Hepatic stellate cell (primary cell): ENCODE data around the gene CEMIP.
A peak's percentile ranks its signal among the peaks of the same experiment; 100 is the strongest.

ENCODE experiments used
- DNase-seq: peaks from one replicate; pipeline ENCODE4 v3.0.0; 2011; ENCODE audit warnings: low spot score

Gene CEMIP

GRCh38 chr15:80890341-80891005 lies 111.3 kb downstream of the CEMIP start:
- DNase-seq, result peak; percentile 47

DNA sequence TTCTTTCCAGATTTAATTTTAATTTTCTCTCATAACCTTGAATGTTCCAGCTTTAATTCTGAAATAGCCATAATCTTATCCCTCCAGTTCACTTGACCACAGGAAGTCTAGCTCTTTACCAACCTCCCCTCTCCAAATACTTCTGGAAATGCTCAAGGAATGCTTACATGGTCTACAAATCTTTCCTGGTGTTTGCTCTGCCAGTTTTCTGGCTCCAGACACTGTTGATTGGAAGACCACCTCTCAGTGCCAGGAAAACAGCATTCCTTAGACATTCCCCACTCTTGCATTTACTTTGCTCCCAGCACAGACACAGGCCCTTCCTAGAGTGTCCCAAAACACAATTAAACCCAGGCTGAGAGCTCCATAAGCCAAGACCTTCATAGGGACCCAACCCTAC lies 111.8 kb downstream of the CEMIP start:
- no peak for DNase-seq

DNA sequence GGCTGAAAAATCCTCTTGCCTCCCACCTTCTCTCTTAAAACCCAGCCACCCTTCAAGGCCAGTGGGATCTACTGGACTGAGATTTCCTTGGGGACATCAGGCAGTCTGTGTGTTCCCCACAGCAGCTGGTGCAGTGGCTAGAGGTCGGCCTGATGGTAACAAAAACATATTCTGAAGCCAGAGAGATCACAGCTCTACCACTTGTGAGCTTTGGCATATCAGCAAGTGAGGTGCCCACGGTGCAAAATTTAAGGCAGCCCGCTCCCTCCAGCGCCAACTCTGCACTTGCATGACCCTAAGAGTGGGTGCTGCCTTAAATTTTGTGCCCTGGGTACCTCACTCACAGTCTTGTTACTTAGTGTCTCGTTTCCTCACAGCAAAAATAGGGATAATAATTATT lies 113.2 kb downstream of the CEMIP start:
- DNase-seq, result no peak

DNA sequence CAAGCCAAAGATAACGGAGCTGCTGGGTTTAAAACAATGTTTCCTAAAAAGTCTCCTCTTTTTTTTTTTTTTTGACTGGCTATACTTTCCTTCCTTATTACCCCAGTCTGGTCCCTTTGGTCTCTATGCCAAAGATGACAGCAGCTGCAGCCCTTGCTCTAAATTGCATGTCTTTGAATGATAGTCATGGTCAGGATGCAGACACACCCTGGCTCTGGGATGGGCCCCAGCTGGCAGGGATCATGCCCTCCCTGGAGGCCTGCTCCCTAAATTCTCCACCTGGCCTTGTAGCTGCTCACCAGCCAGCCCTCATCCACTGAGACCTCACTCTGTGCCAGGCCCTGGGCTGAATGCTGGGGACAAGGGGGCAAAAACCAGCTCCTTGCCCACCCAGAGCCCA lies 114.6 kb downstream of the CEMIP start:
- no peak for DNase-seq

- no peak for DNase-seq
Observed at GRCh38 chr15:80895091-80895490, 115.9 kb downstream of the CEMIP start.

DNA sequence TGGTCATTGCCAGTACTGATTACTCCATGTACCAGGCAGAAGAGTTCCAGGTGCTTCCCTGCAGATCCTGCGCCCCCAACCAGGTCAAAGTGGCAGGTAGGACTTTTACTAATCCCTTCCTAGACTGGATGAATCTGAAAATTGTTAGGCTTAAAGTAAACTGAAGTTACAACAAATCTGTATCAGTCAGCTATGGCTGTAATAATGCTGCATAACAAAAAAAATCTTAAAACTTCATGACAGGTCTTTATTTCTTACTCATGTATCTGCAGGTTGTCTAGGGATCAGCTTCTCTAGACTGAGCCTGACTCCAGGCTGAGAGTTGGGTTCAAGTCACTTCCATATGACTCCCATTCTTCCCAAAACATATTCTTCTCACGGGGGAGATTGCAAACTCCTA lies 116.8 kb downstream of the CEMIP start:
- DNase-seq, result no peak

DNA sequence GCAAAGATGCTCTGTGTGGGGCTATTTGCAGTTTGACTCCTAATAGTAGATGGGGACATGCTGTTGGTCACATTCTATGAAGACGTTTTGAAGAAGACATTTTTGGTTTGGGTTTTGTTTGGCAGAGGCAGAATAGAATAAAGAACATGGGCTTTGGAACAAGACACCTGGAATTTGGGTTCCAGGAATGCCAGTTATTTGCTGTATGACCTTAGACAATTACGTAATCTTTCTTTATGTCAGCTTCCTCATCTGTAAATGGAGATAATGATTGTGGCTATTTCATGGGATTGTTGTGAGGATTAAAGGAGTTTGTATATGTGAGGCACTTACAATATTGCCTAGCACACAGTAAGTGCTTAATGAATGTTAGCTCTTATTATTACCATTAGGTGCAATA lies 118.9 kb downstream of the CEMIP start:
- DNase-seq, result no peak

- no peak for DNase-seq
Observed at GRCh38 chr15:80902298-80902801, 123.2 kb downstream of the CEMIP start.

DNA sequence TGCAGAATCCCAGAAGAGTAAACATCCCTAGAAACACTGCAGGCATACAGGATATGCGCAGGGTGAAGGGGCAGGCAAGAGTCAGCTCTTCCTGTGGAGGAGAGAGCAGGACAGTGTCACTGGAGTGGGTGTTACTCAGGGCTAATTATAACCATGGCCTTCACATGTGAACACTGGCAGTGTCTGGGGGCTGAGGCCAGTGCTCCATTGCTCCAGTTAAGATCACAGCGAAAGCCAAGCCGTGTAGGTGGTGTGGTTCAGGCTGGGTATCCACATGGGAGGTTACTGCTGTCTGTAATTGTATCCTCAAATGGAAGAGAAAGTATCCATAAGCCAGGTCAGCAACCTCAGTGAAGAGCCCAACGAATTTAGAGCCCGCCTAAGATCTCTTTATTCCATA lies 125.8 kb downstream of the CEMIP start:
- DNase-seq, result no peak

DNA sequence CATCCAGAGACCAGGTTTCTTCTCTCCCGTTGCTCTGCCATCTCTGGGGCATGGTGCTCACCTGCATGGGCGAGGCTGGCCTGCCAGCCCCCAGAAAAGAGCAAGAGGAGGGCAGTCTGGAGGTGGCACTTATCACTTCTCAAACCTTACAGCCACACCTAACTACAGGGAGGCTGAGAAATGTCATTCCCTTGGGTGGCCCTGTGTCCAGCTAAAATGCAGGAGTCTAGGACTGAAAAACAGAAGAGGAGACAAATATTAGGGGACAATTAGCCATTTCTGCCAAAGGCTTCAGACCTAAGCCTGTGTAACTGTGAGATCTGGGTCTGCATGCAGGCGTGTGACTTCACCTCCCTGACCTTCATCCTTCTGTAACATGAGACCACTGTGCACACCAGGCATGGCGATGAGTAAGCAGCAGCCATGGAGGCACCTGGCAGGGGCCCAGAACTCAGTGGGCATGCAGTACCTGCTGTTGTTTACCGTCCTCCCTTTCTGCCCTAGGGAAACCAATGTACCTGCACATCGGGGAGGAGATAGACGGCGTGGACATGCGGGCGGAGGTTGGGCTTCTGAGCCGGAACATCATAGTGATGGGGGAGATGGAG lies 127.1 kb downstream of the CEMIP start:
- DNase-seq, result no peak

GRCh38 chr15:80911821-80912220 lies 132.7 kb downstream of the CEMIP start:
- DNase-seq, result no peak

GRCh38 chr15:80912673-80913072 lies 133.5 kb downstream of the CEMIP start:
- no peak for DNase-seq

DNA sequence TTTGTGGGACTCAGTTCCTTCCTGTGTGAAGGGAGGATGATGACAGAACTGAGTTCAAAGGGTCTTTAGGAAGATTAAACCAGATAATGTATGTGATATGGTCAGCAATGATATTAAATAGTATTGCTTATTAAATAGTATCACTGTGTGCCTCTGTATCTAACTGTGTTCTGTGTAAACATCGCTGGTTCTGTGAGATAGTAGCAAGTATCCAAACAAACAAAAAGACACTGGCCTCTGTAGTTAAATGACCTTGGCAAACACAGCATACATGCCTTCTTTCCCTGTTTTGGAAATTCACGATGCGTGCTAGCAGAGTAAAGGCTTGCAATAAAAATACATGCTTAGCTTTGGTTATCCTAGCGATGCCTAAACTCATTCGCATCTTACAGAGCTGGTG lies 134.4 kb downstream of the CEMIP start:
- DNase-seq, result no peak

DNA sequence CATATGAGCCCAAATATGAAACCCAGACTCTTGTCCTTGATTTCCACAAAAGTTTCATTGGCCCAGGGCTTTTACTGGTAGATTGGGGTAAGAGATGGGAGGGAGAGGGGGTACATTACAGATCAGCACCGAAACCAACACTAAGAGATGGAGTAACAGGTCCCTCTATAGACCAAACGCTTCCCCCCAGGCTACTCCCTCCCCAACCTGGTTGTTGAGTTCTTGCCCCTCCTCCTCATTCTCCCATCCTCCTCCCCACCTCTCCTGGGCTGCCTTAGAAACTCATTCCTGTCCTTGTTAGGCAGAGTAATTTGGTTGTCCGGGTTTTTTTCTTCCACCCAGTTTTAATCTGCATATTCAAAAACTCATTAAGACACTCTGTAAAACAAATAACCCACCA lies 136.3 kb downstream of the CEMIP start:
- no peak for DNase-seq

DNA sequence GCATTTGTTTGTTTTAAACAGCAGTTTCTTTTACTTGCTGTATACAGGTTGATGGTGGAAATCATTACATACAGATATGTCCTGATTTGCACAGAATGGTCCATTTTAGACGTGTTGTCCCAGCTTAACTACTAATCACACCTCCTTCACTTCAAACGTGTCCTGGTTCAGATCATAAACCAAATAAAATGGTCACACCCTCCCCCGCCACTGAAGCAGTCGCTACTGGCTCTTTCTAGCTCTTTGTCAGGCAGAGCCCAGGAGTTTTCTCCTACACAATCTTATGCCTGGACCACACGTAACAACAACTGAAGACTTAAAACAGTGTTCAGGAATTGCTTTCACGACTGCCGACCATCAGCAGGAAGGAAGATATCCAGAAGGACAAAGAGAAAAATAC lies 136.9 kb downstream of the CEMIP start:
- DNase-seq, result no peak

DNA sequence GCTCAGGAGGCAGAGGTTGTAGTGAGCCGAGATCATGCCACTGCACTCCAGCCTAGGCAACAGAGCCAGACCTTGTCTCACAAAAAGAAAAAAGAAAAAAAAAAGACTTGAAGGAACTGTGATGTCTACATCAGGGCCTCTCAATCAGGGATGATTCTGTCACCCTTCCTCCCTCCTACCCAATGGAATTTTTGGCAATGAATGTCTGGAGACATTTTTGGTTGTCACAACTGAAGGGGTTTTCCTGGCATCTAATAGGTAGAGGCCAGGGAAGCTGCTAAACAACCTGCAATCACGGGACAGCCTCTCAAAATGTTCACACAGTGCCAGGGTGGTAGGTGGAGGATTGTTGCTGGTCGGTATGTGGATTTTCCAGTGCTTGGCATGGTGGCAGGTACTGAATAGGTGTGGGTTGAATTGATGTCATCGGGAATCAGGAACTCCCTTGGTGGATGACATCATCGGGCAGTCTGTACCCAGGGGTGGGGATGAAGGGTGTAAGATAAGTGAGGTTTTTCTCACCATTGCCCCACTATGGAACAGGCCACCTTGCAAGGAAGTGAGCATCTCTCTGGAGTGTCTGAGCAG lies 139.1 kb downstream of the CEMIP start:
- DNase-seq, result no peak

DNA sequence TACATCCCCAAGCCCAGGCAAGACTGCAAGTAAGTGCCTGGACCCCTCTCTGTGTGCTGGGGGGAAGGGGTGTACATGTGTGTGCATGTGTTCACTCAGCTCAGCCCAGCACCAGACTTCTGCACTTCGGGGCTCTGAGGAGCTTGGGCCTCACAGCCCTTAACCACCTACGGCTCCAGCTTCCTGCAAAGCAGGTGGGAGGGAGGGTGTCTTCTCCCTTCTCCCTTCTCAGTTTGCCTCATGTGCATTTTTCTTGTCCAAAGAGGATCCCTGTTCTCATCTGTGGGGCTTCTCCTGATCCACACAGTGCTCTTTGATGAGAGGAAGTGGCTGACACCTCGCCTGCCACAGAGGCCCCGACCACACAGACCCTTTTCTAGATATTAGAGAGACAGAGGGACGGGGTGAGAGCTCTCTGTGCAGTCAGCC lies 141.1 kb downstream of the CEMIP start:
- DNase-seq, result no peak

- no peak for DNase-seq
Observed at GRCh38 chr15:80921736-80922410, 142.7 kb downstream of the CEMIP start.

DNA sequence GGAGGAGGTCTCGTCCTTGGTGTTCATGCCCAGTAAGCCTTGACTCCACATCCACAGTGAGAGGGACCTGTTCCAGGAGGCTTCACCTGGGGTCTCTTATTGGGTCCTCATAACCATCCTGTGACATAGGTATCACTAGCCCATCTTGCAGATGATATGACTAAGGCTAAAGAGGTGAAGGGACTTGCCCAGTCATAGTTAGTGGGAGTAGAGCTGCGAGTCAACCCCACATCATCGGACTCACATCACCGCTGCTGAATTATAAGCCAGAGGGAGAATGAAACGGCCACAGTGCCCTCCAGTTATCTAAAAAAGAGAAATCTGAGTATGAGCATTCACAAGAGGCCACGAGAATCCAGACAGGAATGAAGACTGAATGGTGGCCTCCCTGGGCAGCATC lies 144.5 kb downstream of the CEMIP start:
- DNase-seq, result no peak

DNA sequence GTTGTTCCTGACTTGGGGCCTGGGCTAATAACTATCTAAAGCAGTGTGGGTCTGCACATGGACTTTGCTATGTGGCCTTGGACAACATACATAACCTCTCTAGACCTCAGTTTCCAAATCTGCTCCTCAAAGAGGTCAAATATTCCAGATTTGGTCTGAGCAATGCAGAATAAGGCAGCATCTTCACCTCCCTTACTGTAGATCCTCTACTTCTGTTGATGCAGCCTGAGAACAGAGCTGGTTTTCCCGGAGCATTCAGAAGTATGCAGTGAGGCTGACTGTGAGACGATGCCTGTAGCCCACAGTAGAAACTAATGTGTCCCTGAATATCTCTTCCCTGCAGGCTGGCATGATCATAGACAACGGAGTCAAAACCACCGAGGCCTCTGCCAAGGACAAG lies 145.1 kb downstream of the CEMIP start:
- DNase-seq, result no peak

DNA sequence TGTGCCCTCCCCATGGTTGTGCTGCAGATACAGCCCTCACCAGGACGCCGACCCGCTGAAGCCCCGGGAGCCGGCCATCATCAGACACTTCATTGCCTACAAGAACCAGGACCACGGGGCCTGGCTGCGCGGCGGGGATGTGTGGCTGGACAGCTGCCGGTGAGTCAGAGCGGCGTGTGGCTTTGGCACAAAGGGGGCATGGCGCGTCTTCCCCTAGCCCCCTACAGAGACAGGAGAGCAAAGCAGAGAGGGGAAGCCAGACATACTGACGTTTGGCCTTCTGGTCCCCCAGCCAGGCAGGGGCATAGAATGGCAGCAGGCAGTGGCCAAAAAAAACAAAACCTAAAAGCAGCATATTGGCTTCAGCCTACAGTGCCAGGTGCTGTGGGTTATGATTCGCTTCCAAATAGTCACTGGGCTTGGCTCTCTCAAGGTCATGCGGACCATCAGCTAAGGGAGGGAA lies 146.5 kb downstream of the CEMIP start:
- DNase-seq, result no peak

- DNase-seq, result no peak
Observed at GRCh38 chr15:80926126-80926525, 147.0 kb downstream of the CEMIP start.

- peak; percentile 86 for DNase-seq
Observed at GRCh38 chr15:80929225-80929624, 150.1 kb downstream of the CEMIP start.
